Astrocyte of the spinal cord (primary cell): ENCODE data around the gene DNLZ.

Experiments used
- DNase-seq: peaks from one replicate; pipeline ENCODE4 v3.0.0; 2011; ENCODE audit warnings: low read depth, low spot score
- H3K4me3 ChIP-seq: 2 replicates; pipeline ENCODE4 v1.5.1; 2011; ENCODE audit warnings: low read depth, mild to moderate bottlenecking, low read length, moderate library complexity
- CTCF ChIP-seq: IDR thresholded peaks from 2 replicates; pipeline ENCODE4 v1.5.1; 2012; ENCODE audit warnings: low read depth, mild to moderate bottlenecking, low read length, inconsistent platforms
- in situ Hi-C: cut with HindIII; loops from 2 replicates; pipeline ENCODE4 v1.10.0; 2017; ENCODE audit warnings: low sequenced_read_pairs

Gene DNLZ

GRCh38 chr9:136339958-136340310 is 23.6 kb downstream of the DNLZ start:
- TF ChIP-seq CTCF = no peak
- in situ Hi-C loops = no loop called here
- H3K4me3 ChIP-seq = no peak overlapping the region
- no peak for DNase-seq

- peak; percentile 94 for TF ChIP-seq CTCF
- in situ Hi-C loops = no loop called here
- H3K4me3 ChIP-seq = no peak overlapping the region
- DNase-seq = peak; percentile 59
These were observed 24.2 kb downstream of the DNLZ start for GRCh38 chr9:136339173-136339957.

GRCh38 chr9:136338511-136338910 is 25.0 kb downstream of the DNLZ start:
- no peak for TF ChIP-seq CTCF
- in situ Hi-C loops = no loop called here
- no peak for DNase-seq
- no peak overlapping the region for H3K4me3 ChIP-seq

- in situ Hi-C loops = no loop called here
- H3K4me3 ChIP-seq = no peak overlapping the region
- no peak for DNase-seq
- no peak for TF ChIP-seq CTCF
These were observed 25.8 kb downstream of the DNLZ start for GRCh38 chr9:136337416-136338395.

GRCh38 chr9:136336881-136337280 is 26.7 kb downstream of the DNLZ start:
- in situ Hi-C loops = no loop called here
- DNase-seq = no peak
- no peak for TF ChIP-seq CTCF
- no peak overlapping the region for H3K4me3 ChIP-seq

- no peak for DNase-seq
- in situ Hi-C loops = no loop called here
- no peak overlapping the region for H3K4me3 ChIP-seq
- no peak for TF ChIP-seq CTCF
These were observed 27.2 kb downstream of the DNLZ start for GRCh38 chr9:136336156-136336870.
